ENCODE results near the gene CACNA2D4. TPM values are rescaled to one million over a fixed set of nuclear protein-coding genes. Genes with fewer than 3 reads are reported as not detected.

The CACNA2D4 gene
- total RNA-seq, 4 donors from 2014 or later = 0.84 to 3.8 (median 3.4) TPM

DNA sequence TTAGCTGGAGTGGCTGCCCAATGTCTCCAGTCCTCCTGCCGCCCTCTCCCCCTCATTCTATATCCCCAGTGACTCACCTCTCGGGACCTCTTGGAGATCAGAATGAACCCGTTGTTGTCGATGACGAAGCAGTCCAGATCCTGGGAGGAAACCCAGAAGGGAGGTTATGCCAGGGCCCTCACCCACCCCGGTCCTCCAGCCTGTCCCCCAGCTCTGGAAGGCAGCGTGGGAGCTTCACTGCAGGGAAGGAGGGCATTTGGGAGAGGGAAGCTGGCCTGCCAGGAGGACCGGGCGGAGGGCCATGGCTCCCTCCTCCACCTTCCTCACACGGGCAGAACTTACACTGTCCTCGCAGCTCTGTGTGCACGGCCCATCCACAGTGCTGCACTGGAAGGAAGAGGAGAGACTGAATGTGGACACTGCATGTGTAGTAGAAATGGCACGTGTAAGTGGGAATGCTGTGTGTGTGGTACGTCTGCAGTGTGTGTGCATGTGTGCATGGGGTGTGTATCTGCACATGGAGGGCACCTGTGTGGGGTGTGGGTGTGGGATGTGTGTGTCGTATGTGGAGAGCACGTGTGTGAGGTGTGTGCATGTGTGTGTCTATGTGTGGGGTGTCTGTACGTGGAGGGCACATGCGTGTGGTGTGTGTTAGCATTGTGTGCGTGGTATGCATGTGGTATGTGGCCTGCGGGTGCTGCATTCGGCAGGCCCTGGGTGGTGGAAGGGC, 108.1 kb downstream of the CACNA2D4 start:
- Histone ChIP-seq H3K9me3 (no peaks in the 10 kb centered on the region), H3K27me3 (no peaks in the 10 kb centered on the region), H3K36me3 (no peaks in the 10 kb centered on the region), H3K27ac (replicated peaks in 1 of 4) (no peak overlapping the region), H3K4me1 (peaks cover 0 to 19% (median 11%) of the 10 kb centered on the region in 4 donors), H3K4me3 (no peak overlapping the region)
- 75% methylated on average over 21 of the region's 21 CpGs for WGBS
- no peak for TF ChIP-seq CTCF (IDR thresholded peaks at IDR 0.05)
- no peak for TF ChIP-seq POLR2AphosphoS5 (IDR thresholded peaks at IDR 0.05)
- TF ChIP-seq POLR2A (IDR thresholded peaks at IDR 0.05; ENCODE audit: low read depth) = no peak
- no peak for TF ChIP-seq EP300 (IDR thresholded peaks at IDR 0.05)
- intact Hi-C loops (cut with DNase I) = no loop called here
- no peak for DNase-seq (ENCODE audit: extremely low spot score)

GRCh38 chr12:1809591-1810190, 108.8 kb downstream of the CACNA2D4 start:
- no peak overlapping the region for H3K4me3 ChIP-seq
- no peaks in the 10 kb centered on the region for H3K36me3 ChIP-seq
- H3K4me1 ChIP-seq = peaks cover 0 to 22% (median 15%) of the 10 kb centered on the region in 4 donors
- no peak overlapping the region for H3K27ac ChIP-seq (replicated peaks in 1 of 4)
- no peaks in the 10 kb centered on the region for H3K27me3 ChIP-seq
- TF ChIP-seq POLR2AphosphoS5 (IDR thresholded peaks at IDR 0.05) (no peak), POLR2A (IDR thresholded peaks at IDR 0.05; ENCODE audit: low read depth) (no peak)
- intact Hi-C loops (cut with DNase I) = no loop called here
- H3K9me3 ChIP-seq = no peaks in the 10 kb centered on the region
- WGBS = 84% methylated on average over 13 of the region's 13 CpGs
- no peak for DNase-seq (ENCODE audit: extremely low spot score)

GRCh38 chr12:1808798-1809480, 109.5 kb downstream of the CACNA2D4 start:
- no peak overlapping the region for H3K27ac ChIP-seq (replicated peaks in 1 of 4)
- H3K9me3 ChIP-seq = no peaks in the 10 kb centered on the region
- H3K4me1 ChIP-seq = peaks cover 0 to 24% (median 18%) of the 10 kb centered on the region in 4 donors
- no peaks in the 10 kb centered on the region for H3K36me3 ChIP-seq
- WGBS = 93% methylated on average over 22 of the region's 22 CpGs
- no peak for DNase-seq (ENCODE audit: extremely low spot score)
- no peak overlapping the region for H3K4me3 ChIP-seq
- intact Hi-C loops (cut with DNase I) = no loop called here
- TF ChIP-seq POLR2AphosphoS5 (IDR thresholded peaks at IDR 0.05) (no peak), EP300 (IDR thresholded peaks at IDR 0.05) (no peak), CTCF (IDR thresholded peaks at IDR 0.05) (no peak), POLR2A (IDR thresholded peaks at IDR 0.05; ENCODE audit: low read depth) (no peak)
- no peaks in the 10 kb centered on the region for H3K27me3 ChIP-seq

DNA sequence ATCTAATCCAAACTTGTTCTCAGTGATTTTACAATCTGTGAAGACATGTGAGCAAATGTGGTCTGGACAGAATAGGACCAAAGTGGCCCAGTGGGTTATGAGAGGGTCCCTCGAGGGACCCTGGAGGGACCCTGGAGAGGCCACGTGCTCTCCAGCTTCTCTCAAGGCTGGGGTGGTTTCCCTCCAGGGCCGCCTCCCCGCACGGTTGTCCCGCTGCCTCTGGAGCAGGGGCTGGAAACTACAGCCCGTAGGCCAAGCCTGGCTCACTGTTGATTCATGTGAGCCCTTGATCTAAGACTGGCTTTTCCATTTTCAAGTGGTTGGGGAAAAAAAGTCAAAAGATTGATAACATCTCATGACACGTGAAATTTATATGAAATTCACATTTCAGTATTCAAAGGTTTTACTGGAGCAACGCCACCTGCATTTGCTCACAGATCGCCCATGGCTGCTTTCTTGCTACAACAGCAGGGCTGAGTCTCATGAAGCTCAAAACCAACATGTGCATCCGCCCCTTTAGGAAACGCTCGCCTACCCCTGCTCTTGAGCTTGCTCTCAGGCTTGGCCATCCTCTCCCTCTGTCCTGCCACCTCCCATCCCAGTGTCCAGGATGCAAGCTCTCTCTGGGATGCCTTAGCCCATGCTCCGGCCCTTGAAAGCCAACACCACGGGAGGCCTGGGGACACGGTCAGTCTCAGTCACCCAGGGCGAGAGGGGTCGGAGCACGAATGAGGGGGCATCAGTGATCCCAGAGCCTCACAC, 110.2 kb downstream of the CACNA2D4 start:
- WGBS = 87% methylated on average over 19 of the region's 19 CpGs
- DNase-seq (ENCODE audit: extremely low spot score) = no peak
- no peaks in the 10 kb centered on the region for H3K27me3 ChIP-seq
- intact Hi-C loops (cut with DNase I) = no loop called here
- H3K4me1 ChIP-seq = peaks cover 0 to 23% (median 17%) of the 10 kb centered on the region in 4 donors
- H3K9me3 ChIP-seq = no peaks in the 10 kb centered on the region
- H3K27ac ChIP-seq (replicated peaks in 1 of 4) = no peak overlapping the region
- no peaks in the 10 kb centered on the region for H3K36me3 ChIP-seq
- no peak overlapping the region for H3K4me3 ChIP-seq
- TF ChIP-seq CTCF (IDR thresholded peaks at IDR 0.05) = no peak
- TF ChIP-seq POLR2A (IDR thresholded peaks at IDR 0.05; ENCODE audit: low read depth) = no peak
- TF ChIP-seq POLR2AphosphoS5 (IDR thresholded peaks at IDR 0.05) = no peak
- no peak for TF ChIP-seq EP300 (IDR thresholded peaks at IDR 0.05)

Data from esophagus muscularis mucosa (tissue), 4 donors.